ENCODE results near the gene ARL4A.
"Not testable (repeated sequence)": the region's sequence is repeated elsewhere in the genome, so short reads cannot be mapped to it uniquely, and the experiment has no call there.

The ARL4A gene, protein sequence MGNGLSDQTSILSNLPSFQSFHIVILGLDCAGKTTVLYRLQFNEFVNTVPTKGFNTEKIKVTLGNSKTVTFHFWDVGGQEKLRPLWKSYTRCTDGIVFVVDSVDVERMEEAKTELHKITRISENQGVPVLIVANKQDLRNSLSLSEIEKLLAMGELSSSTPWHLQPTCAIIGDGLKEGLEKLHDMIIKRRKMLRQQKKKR

GRCh38 chr7:12686891-12687717 is at the start of gene ARL4A:
Gene ARL4A, plus strand, starts transcription at chr7:12687633. Its CDS starts 622 bp downstream, at chr7:12688255.
- DNase-seq: peak; percentile 98

DNA sequence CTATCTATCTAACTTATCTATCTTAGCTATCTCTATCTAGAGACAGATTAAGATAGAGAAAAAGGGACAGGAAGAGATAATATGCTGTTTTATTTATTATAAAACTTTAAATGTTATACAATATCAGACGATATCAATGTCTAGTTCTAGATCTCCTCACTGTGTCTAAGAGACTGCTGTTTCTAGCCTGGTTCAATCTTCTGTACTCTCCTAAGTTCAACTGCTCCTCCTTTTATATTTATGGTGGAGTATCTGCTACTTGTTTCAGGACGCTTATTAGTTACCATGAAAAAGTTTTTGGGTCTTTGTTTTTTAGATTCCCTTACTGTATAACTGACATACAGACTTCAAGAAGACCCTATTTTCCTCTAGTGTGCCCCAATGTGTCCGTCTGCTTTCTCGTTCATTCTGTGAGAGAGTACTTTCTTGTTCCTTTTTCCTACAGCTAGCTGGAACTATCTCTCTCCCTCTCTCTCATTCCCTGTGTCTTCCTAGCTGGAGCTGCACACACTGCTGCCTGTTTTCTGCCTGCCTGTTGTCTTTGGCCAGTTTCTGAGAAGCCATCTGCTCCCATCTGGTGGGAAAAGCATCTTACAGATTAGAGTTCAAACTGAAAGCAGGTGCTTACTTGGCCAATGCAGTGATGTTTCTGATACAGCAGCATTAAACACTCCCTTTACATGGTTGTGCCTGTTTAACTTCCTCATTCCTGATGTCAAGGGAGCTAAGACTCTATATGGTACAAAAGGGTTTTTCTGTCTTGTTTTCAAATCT is 49.4 kb upstream of the ARL4A start:
- peak; percentile 24 for DNase-seq

- DNase-seq: peak; percentile 23
Measured at GRCh38 chr7:12638851-12639456, 48.5 kb upstream of the ARL4A start.

- no peak for DNase-seq
Measured at GRCh38 chr7:12640299-12641096, 46.9 kb upstream of the ARL4A start.

- DNase-seq: no peak
Measured at GRCh38 chr7:12641196-12641595, 46.2 kb upstream of the ARL4A start.

GRCh38 chr7:12642508-12642907 is 44.9 kb upstream of the ARL4A start:
- DNase-seq: no peak

DNA sequence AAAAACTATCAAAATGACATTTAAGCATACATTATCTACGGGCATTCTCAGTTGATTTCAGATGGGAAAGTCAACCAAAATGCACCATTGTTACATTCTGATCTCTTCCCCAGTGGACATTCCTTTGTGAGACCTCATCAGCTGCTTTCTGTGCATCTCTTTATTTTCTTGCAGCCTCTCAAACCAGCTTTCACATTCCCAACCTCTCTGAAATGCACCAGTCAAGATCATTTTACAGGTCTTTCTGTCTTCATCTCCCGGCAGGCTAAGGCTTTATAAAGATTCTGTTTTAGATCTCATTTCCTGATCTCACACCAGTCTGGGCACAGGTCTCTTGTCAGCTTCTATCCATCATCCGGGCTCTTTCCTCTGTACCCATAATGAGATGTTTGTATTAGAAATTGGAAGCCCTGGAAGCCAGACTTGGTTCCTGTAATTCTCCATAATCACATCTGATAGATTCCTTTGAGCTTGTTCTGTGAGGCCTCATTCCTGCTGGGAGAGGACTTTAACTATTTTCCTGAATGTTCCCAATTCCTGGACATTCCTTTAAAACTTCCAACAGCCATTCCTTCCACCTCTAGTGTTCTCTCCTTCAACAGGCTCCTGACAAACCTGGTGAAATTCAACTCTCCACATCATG is 44.3 kb upstream of the ARL4A start:
- peak; percentile 24 for DNase-seq

DNA sequence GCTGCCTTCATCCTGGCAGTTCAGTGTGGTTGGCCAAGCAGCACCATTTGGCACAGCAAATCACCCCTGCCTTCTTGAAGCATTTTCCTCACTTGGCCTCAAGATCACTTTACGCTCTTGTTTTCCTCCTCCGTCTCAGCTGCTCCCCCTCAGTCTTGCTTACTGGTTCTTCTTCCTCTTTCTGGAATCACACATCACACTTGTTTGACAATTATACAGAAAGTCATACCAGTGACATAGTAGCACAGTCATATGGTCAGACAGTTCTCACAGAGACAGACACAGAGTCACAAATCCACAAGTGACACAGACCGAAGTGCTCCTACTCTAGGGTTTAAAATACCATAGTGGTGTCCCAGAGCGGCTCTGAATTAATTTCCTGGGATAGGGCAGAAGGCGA is 43.8 kb upstream of the ARL4A start:
- no peak for DNase-seq

GRCh38 chr7:12645212-12645611 is 42.2 kb upstream of the ARL4A start:
- DNase-seq: not testable (repeated sequence)

- no peak for DNase-seq
Measured at GRCh38 chr7:12646139-12646538, 41.3 kb upstream of the ARL4A start.

GRCh38 chr7:12647364-12648219 is 39.8 kb upstream of the ARL4A start:
- DNase-seq: no peak

- DNase-seq: no peak
Measured at GRCh38 chr7:12648704-12649261, 38.6 kb upstream of the ARL4A start.

GRCh38 chr7:12649348-12649747 is 38.1 kb upstream of the ARL4A start:
- no peak for DNase-seq

DNA sequence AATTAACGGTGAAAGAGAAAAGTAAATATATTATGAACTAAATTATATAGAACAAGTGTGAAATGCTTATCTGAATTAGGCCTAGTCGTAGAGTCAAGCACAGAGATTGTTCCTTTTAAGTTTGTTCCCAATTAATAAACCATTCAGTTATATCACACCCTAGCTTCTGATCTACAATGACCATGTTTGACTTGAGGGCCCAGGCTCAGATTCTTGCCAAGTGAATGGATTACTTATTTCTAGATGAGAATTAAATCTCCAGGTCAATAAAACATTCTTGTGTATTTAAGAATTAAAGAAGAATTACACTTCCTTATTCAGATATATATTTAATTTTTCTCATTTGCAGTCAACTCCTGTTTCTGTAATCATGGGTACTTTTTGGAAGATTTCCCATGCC is 37.4 kb upstream of the ARL4A start:
- DNase-seq: no peak

DNA sequence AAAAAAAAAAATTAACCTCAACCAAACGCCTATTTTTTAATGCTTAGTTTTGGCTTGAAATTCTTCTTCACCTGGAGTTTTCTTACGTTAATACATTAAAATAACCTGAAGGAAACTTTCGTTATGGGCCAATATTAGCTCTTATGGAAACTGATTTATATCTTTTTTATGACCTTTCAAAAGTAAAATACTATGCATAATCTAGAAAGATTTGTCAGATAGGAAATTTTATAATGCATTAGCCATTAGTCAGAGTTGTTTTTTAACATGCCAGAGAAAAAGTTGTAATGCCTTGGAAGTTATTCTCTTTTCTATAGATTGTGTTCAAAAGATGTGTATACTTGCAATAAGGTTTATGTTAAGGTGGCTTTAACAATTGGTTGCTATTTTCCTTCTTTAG is 34.3 kb upstream of the ARL4A start:
- DNase-seq: no peak

GRCh38 chr7:12653518-12653917 is 33.9 kb upstream of the ARL4A start:
- DNase-seq: no peak

- no peak for DNase-seq
Measured at GRCh38 chr7:12655161-12655560, 32.3 kb upstream of the ARL4A start.

GRCh38 chr7:12660423-12660822 is 27.0 kb upstream of the ARL4A start:
- not testable (repeated sequence) for DNase-seq

- not testable (repeated sequence) for DNase-seq
Measured at GRCh38 chr7:12660986-12661385, 26.4 kb upstream of the ARL4A start.

- no peak for DNase-seq
Measured at GRCh38 chr7:12661581-12661980, 25.9 kb upstream of the ARL4A start.
